A673 (cell line): ENCODE measurements around the gene ZKSCAN3. TPM values are rescaled to one million over a fixed set of nuclear protein-coding genes. Genes with fewer than 3 reads are reported as not detected.

Source experiments
- BruUV-seq: library from RNA; stranded (reverse); fragments of 400-500 nt; replicated peaks from 2 replicates; lab custom pipeline; 2021; lab: Mats Ljungman, UMichigan
- CTCF ChIA-PET: fragments of 300-600 bp; sonication (Branson Sonifier 250); formaldehyde crosslinking; loops from one replicate; lab custom pipeline; 2022; ENCODE audit warnings: antibody characterized with exemption; lab: Charles Lee
- POLR2A ChIA-PET: fragments of 300-600 bp; sonication (Branson Sonifier 250); formaldehyde crosslinking; loops from one replicate; lab custom pipeline; 2022; ENCODE audit warnings: antibody characterized with exemption; ENCODE audit not compliant: low non-redundant PET; lab: Charles Lee
- DNase-seq: peaks from one replicate; pipeline ENCODE4 v3.0.0-alpha.2; 2015; ENCODE audit warnings: low spot score
- H3K27ac ChIP-seq: fragments of 200-600 bp; sonication (generic); 2 replicates; pipeline ENCODE4 v1.5.1; 2016; ENCODE audit warnings: mixed run types, low read depth, mild to moderate bottlenecking, mixed read lengths, antibody characterized with exemption, low read length; ENCODE audit not compliant: poor library complexity, severe bottlenecking
- H3K27me3 ChIP-seq: fragments of 200-600 bp; sonication (generic); replicated peaks from 2 replicates; pipeline ENCODE4 v1.6.1; 2017; ENCODE audit warnings: mixed run types, low read depth, mild to moderate bottlenecking, mixed read lengths, antibody characterized with exemption, low read length; ENCODE audit not compliant: insufficient read depth, poor library complexity
- H3K36me3 ChIP-seq: fragments of 200-600 bp; sonication (generic); 2 replicates; pipeline ENCODE4 v1.6.1; 2016; ENCODE audit warnings: mixed run types, mild to moderate bottlenecking, mixed read lengths, antibody characterized with exemption, low read length; ENCODE audit not compliant: insufficient read depth, poor library complexity, severe bottlenecking
- H3K4me1 ChIP-seq: fragments of 200-600 bp; sonication (generic); 2 replicates; pipeline ENCODE4 v1.6.1; 2017; ENCODE audit warnings: mixed run types, mild to moderate bottlenecking, mixed read lengths, antibody characterized with exemption, low read length; ENCODE audit not compliant: insufficient read depth, poor library complexity, severe bottlenecking
- H3K4me3 ChIP-seq: fragments of 200-600 bp; sonication (generic); 2 replicates; pipeline ENCODE4 v1.5.1; 2016; ENCODE audit warnings: low read depth, mixed run types, mild to moderate bottlenecking, mixed read lengths, low read length; ENCODE audit not compliant: poor library complexity, severe bottlenecking
- H3K9me3 ChIP-seq: fragments of 200-600 bp; sonication (generic); 2 replicates; pipeline ENCODE4 v1.6.1; 2016; ENCODE audit warnings: mixed run types, low read depth, mild to moderate bottlenecking, mixed read lengths, antibody characterized with exemption, low read length; ENCODE audit not compliant: poor library complexity, severe bottlenecking
- EZH2 ChIP-seq: fragments of 200-600 bp; sonication (generic); IDR thresholded peaks from 2 replicates; pipeline ENCODE4 v1.6.1; 2017; ENCODE audit warnings: borderline replicate concordance, low read depth, mild to moderate bottlenecking, mixed read lengths, antibody characterized with exemption, low read length; ENCODE audit not compliant: poor library complexity, severe bottlenecking
- intact Hi-C: fragments of 100-400 bp; cut with micrococcal nuclease; formaldehyde crosslinking; loops from one replicate; pipeline ENCODE4 v1.10.0; 2022; ENCODE audit not compliant: unreplicated experiment
- total RNA-seq: library from RNA; stranded (reverse); gene quantifications from 2 replicates; pipeline ENCODE4 v1.2.3, GENCODE V29; 2021
- TF ChIP-seq, protein P1 (sequence below): fragments of 300-800, 200-600 bp; sonication (generic); conservative IDR thresholded peaks from 2 replicates; pipeline ENCODE4 v1.5.1; 2017; ENCODE audit warnings: low read depth, mild to moderate bottlenecking, antibody characterized with exemption, low read length, moderate library complexity, mixed read lengths

ZKSCAN3 gene
- total RNA-seq, 1 experiment from 2014 or later: 8.7 TPM

DNA sequence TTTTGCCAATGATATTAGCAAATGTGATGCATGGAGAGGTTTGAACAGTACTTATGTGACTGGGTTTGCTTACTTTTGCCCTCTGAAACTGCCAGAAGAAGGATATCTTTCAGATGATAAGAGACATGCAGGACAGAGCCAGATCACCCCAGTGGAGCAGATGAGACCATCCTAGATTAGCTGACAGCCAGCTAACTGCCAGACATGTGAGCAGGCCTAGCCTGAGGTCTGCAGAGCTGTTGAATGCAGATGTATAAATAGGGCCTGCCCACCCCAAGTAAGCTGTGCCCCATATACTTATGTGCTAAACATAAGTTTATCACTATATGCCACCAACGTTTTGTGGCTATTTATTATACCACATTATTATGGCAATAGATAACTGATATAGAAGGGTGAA, 19.7 kb upstream of the ZKSCAN3 start:
- BruUV-seq: no TSS peak
- TF ChIP-seq, protein P1, sequence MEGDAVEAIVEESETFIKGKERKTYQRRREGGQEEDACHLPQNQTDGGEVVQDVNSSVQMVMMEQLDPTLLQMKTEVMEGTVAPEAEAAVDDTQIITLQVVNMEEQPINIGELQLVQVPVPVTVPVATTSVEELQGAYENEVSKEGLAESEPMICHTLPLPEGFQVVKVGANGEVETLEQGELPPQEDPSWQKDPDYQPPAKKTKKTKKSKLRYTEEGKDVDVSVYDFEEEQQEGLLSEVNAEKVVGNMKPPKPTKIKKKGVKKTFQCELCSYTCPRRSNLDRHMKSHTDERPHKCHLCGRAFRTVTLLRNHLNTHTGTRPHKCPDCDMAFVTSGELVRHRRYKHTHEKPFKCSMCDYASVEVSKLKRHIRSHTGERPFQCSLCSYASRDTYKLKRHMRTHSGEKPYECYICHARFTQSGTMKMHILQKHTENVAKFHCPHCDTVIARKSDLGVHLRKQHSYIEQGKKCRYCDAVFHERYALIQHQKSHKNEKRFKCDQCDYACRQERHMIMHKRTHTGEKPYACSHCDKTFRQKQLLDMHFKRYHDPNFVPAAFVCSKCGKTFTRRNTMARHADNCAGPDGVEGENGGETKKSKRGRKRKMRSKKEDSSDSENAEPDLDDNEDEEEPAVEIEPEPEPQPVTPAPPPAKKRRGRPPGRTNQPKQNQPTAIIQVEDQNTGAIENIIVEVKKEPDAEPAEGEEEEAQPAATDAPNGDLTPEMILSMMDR: no peak
- no peak for TF ChIP-seq EZH2

DNA sequence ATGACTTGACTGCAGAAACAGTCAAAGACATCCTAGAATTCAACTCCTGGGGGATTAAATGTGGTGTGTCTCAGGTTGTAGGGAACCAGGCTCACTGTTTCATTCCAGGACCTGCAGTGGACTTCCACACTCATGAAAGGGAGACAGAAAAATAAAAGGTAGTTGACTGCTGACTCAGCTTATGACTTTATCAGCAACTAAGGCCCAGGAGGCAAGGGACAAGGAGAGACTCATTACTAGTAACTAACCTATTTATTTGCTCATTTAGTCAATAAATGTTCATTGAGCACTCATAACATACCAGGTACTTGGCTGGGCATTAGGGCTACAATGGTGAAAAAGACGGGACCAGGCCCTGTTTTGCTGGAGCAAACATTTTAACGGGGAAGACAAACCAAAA, 16.7 kb upstream of the ZKSCAN3 start:
- ChIA-PET CTCF (interaction anchor here (0.6 kb wide), 1 partner anchor 50 kb away, joined by 3 read pairs; no protein-coding TSS in a partner anchor), POLR2A (no interaction called here)
- H3K27me3 ChIP-seq: no peaks in the 10 kb centered on the region
- no TSS peak for BruUV-seq
- DNase-seq: no peak
- H3K4me1 ChIP-seq: no peaks in the 10 kb centered on the region
- no peaks in the 10 kb centered on the region for H3K9me3 ChIP-seq
- no peak overlapping the region for H3K27ac ChIP-seq
- H3K4me3 ChIP-seq: no peak overlapping the region
- intact Hi-C loops: no loop called here
- TF ChIP-seq, protein P1: no peak
- no peak for TF ChIP-seq EZH2
- H3K36me3 ChIP-seq: no peaks in the 10 kb centered on the region

More for the DNA sequence above, 19.7 kb upstream of the ZKSCAN3 start:
- no peak for DNase-seq
- POLR2A ChIA-PET: no interaction called here
- Histone ChIP-seq H3K4me3 (no peak overlapping the region), H3K27me3 (no peaks in the 10 kb centered on the region), H3K4me1 (no peaks in the 10 kb centered on the region), H3K9me3 (peaks cover 25% of the 10 kb centered on the region), H3K36me3 (no peaks in the 10 kb centered on the region), H3K27ac (no peak overlapping the region)
- CTCF ChIA-PET: no interaction called here
- intact Hi-C loops: no loop called here

DNA sequence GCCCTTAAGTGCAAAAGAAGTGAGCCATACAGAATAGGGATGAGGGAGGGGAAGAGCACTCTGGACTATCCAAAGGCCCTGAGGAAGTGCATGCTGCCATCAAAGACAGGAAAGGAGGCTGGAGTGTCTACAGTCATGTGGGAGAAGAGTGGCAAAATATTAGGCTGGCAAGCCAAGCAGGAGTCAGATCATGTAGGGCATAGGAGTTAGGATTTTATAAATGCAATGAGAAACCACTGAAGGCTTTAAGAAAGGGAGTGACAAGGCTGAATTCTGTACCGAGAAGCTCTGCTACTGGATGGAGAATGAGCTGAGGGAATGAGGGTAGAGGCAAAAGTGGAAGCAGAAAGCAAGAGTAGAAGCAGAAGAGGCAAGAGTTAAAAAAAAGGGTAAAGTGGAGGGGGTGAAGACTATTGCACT, 16.1 kb upstream of the ZKSCAN3 start:
- H3K27ac ChIP-seq: no peak overlapping the region
- no peaks in the 10 kb centered on the region for H3K36me3 ChIP-seq
- H3K9me3 ChIP-seq: no peaks in the 10 kb centered on the region
- TF ChIP-seq, protein P1: no peak
- TF ChIP-seq EZH2: no peak
- no peaks in the 10 kb centered on the region for H3K4me1 ChIP-seq
- intact Hi-C loops: no loop called here
- no peak overlapping the region for H3K4me3 ChIP-seq
- ChIA-PET POLR2A (no interaction called here), CTCF (interaction anchor here (0.6 kb wide), 1 partner anchor 50 kb away, joined by 3 read pairs; no protein-coding TSS in a partner anchor)
- BruUV-seq: no TSS peak
- H3K27me3 ChIP-seq: no peaks in the 10 kb centered on the region
- DNase-seq: no peak
